Astrocyte (in vitro differentiated cells and primary cell): ENCODE measurements around the gene MRPL40. TPM values are rescaled to one million over a fixed set of nuclear protein-coding genes. Genes with fewer than 3 reads are reported as not detected.

Experiments used
- DNase-seq: peaks from one replicate; pipeline ENCODE4 v3.0.0-alpha.2; 2010; ENCODE audit warnings: low read depth
- FAIRE-seq: peaks from 2 replicates; lab custom pipeline; 2011; peaks lifted over from hg19 to GRCh38; lab: Jason Lieb, UNC
- H2AFZ ChIP-seq: 2 replicates; pipeline ENCODE4 v1.6.0; 2012; ENCODE audit warnings: low read depth, low read length, inconsistent platforms
- H3K27ac ChIP-seq: 2 replicates; pipeline ENCODE4 v1.5.1; 2011; ENCODE audit warnings: low read depth, low read length, inconsistent platforms
- H3K27me3 ChIP-seq: 2 replicates; pipeline ENCODE4 v1.6.0; 2011; ENCODE audit warnings: low read length, inconsistent platforms; ENCODE audit not compliant: insufficient read depth
- H3K36me3 ChIP-seq: 2 replicates; pipeline ENCODE4 v1.5.1; 2011; ENCODE audit warnings: low read length, inconsistent platforms; ENCODE audit not compliant: insufficient read depth
- H3K4me1 ChIP-seq: 2 replicates; pipeline ENCODE4 v1.5.1; 2011; ENCODE audit warnings: low read length, inconsistent platforms; ENCODE audit not compliant: insufficient read depth
- H3K4me2 ChIP-seq: 2 replicates; pipeline ENCODE4 v1.6.0; 2012; ENCODE audit warnings: low read length, inconsistent platforms
- H3K4me3 ChIP-seq: 2 replicates; pipeline ENCODE4 v1.5.1; 2011; ENCODE audit warnings: low read depth, mild to moderate bottlenecking, low read length, inconsistent platforms; ENCODE audit not compliant: insufficient read depth
- H3K79me2 ChIP-seq: 2 replicates; pipeline ENCODE4 v1.6.0; 2012; ENCODE audit warnings: mild to moderate bottlenecking, low read length, inconsistent platforms; ENCODE audit not compliant: insufficient read depth
- H3K9ac ChIP-seq: 2 replicates; pipeline ENCODE4 v1.6.0; 2012; ENCODE audit warnings: mild to moderate bottlenecking, low read length, inconsistent platforms
- H3K9me3 ChIP-seq: 2 replicates; pipeline ENCODE4 v1.5.1; 2012; ENCODE audit warnings: low read depth, mild to moderate bottlenecking, low read length, inconsistent platforms; ENCODE audit not compliant: insufficient read depth
- H4K20me1 ChIP-seq: 2 replicates; pipeline ENCODE4 v1.6.0; 2012; ENCODE audit warnings: low read length, inconsistent platforms; ENCODE audit not compliant: insufficient read depth
- H3K27ac Mint-ChIP-seq: one replicate; pipeline ENCODE4 v1.8.0; 2021; ENCODE audit warnings: mild to moderate bottlenecking, mixed read lengths; ENCODE audit not compliant: unreplicated experiment
- H3K27me3 Mint-ChIP-seq: one replicate; pipeline ENCODE4 v1.8.0; 2021; ENCODE audit warnings: low read depth, mixed read lengths; ENCODE audit not compliant: unreplicated experiment
- H3K36me3 Mint-ChIP-seq: one replicate; pipeline ENCODE4 v1.8.0; 2021; ENCODE audit warnings: low read depth, mixed read lengths; ENCODE audit not compliant: unreplicated experiment
- H3K4me1 Mint-ChIP-seq: one replicate; pipeline ENCODE4 v1.8.0; 2021; ENCODE audit warnings: low read depth, mixed read lengths; ENCODE audit not compliant: unreplicated experiment
- H3K4me3 Mint-ChIP-seq: one replicate; pipeline ENCODE4 v1.8.0; 2021; ENCODE audit warnings: mild to moderate bottlenecking, moderate library complexity, mixed read lengths; ENCODE audit not compliant: unreplicated experiment
- H3K9me3 Mint-ChIP-seq: one replicate; pipeline ENCODE4 v1.8.0; 2021; ENCODE audit warnings: mild to moderate bottlenecking, mixed read lengths; ENCODE audit not compliant: unreplicated experiment
- EZH2 ChIP-seq: IDR thresholded peaks from 2 replicates; pipeline ENCODE4 v1.6.1; 2012; ENCODE audit warnings: mild to moderate bottlenecking, low read length, inconsistent platforms; ENCODE audit not compliant: insufficient read depth
- total RNA-seq: library from RNA; stranded (reverse); gene quantifications from 2 replicates; pipeline ENCODE4 v1.2.1, GENCODE V29; 2021
- TF ChIP-seq, protein P1 (sequence below): IDR thresholded peaks from 2 replicates; pipeline ENCODE4 v1.5.1; 2011; ENCODE audit warnings: low read depth, mild to moderate bottlenecking, inconsistent platforms, low read length, moderate library complexity; ENCODE audit not compliant: insufficient read depth

Gene MRPL40
- total RNA-seq, 1 donor from 2014 or later: 34.7 TPM

DNA sequence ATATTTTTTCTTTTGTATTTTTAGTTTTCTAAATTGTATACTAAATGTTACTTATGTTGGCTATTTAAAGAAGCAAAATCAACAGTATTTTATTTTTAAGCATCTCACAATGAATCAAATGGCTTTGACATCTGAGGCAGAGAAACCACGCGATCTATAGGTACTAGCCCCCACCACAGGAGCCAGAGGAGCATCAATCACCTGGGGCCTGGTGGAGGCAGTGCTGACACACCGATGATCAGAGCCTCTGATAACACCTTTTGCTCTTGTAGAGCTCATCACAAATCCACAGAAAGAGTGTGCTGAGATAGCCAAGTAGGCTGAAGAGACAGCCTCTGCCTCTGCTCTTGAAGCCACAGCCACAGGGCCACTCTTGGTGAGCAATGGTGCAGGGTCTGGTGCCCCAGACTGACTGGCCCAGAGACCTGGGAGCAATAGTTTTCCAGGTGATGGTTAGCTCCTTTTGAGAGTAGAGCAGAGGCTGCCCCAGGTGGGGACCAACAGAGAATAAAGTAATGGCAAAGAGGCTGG, 26.0 kb upstream of the MRPL40 start:
- Histone ChIP-seq H2AFZ (no peak overlapping the region), H3K36me3 (peaks cover 27% of the 10 kb centered on the region), H3K79me2 (peaks cover 13% of the 10 kb centered on the region), H3K4me2 (no peak overlapping the region), H3K4me3 (no peak overlapping the region), H3K27ac (no peak overlapping the region), H4K20me1 (peaks cover 43% of the 10 kb centered on the region), H3K9me3 (no peaks in the 10 kb centered on the region), H3K27me3 (no peaks in the 10 kb centered on the region), H3K9ac (no peak overlapping the region), H3K4me1 (no peaks in the 10 kb centered on the region)
- peaks cover 30% of the 10 kb centered on the region for H3K36me3 Mint-ChIP-seq
- H3K27ac Mint-ChIP-seq: no peak overlapping the region
- TF ChIP-seq, protein P1, sequence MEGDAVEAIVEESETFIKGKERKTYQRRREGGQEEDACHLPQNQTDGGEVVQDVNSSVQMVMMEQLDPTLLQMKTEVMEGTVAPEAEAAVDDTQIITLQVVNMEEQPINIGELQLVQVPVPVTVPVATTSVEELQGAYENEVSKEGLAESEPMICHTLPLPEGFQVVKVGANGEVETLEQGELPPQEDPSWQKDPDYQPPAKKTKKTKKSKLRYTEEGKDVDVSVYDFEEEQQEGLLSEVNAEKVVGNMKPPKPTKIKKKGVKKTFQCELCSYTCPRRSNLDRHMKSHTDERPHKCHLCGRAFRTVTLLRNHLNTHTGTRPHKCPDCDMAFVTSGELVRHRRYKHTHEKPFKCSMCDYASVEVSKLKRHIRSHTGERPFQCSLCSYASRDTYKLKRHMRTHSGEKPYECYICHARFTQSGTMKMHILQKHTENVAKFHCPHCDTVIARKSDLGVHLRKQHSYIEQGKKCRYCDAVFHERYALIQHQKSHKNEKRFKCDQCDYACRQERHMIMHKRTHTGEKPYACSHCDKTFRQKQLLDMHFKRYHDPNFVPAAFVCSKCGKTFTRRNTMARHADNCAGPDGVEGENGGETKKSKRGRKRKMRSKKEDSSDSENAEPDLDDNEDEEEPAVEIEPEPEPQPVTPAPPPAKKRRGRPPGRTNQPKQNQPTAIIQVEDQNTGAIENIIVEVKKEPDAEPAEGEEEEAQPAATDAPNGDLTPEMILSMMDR: no peak
- no peak for TF ChIP-seq EZH2
- H3K4me3 Mint-ChIP-seq: no peak overlapping the region
- peaks cover 2% of the 10 kb centered on the region for H3K9me3 Mint-ChIP-seq
- no peaks in the 10 kb centered on the region for H3K27me3 Mint-ChIP-seq
- H3K4me1 Mint-ChIP-seq: no peaks in the 10 kb centered on the region
- FAIRE-seq (no peak), DNase-seq (no peak)

DNA sequence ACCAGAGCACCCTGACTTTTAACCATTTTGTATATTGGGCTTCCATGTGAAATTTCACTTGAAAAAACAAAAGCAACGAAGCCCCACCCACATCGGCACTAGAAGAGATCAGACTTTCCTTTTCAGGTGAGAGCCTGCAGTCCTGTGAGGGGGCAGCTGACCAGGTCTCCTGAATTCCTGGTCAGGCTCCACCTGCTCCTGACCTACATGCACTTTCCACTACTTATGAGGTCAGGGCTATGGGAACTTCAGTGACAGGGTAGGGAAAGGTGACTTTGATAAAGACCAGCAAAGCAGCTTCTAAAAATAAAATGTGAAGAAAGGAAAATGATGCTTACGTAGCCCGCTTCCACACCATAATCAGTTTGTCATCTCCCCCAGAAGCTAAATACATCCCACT, 25.5 kb upstream of the MRPL40 start:
- TF ChIP-seq, protein P1: no peak
- TF ChIP-seq EZH2: no peak
- H3K9ac ChIP-seq: no peak overlapping the region
- Mint-ChIP-seq H3K27ac (no peak overlapping the region), H3K4me1 (peaks cover 2% of the 10 kb centered on the region), H3K27me3 (no peaks in the 10 kb centered on the region), H3K4me3 (no peak overlapping the region), H3K9me3 (peaks cover 2% of the 10 kb centered on the region), H3K36me3 (peaks cover 32% of the 10 kb centered on the region)
- peaks cover 18% of the 10 kb centered on the region for H3K79me2 ChIP-seq
- peaks cover 46% of the 10 kb centered on the region for H4K20me1 ChIP-seq
- no peak overlapping the region for H3K4me2 ChIP-seq
- H3K27ac ChIP-seq: no peak overlapping the region
- no peak overlapping the region for H2AFZ ChIP-seq
- no peak overlapping the region for H3K4me3 ChIP-seq
- H3K9me3 ChIP-seq: no peaks in the 10 kb centered on the region
- no peaks in the 10 kb centered on the region for H3K4me1 ChIP-seq
- H3K27me3 ChIP-seq: no peaks in the 10 kb centered on the region
- FAIRE-seq (no peak), DNase-seq (no peak)
- H3K36me3 ChIP-seq: peaks cover 27% of the 10 kb centered on the region
